Mesenchymal stem cell (in vitro differentiated cells and primary cell): Measurements from ENCODE around the gene CASQ2.

ENCODE experiments used
- DNase-seq: peaks from one replicate; pipeline ENCODE4 v3.0.0-alpha.2; 2013
- H2AFZ ChIP-seq: one replicate; pipeline ENCODE4 v1.6.1; 2013; ENCODE audit warnings: low read depth, mild to moderate bottlenecking, control low read depth, inconsistent platforms, low read length, moderate library complexity
- H2AK5ac ChIP-seq: 2 replicates; pipeline ENCODE4 v1.6.1; 2013; ENCODE audit warnings: low read length, moderate library complexity, mild to moderate bottlenecking, inconsistent platforms; ENCODE audit not compliant: severe bottlenecking
- H2BK120ac ChIP-seq: one replicate; pipeline ENCODE4 v1.6.1; 2013; ENCODE audit warnings: low read depth, mild to moderate bottlenecking, inconsistent platforms, low read length, moderate library complexity
- H2BK12ac ChIP-seq, 2 experiments: one replicate each; pipeline ENCODE4 v1.6.1; 2013; ENCODE audit warnings: inconsistent platforms in 2 of 2, low read length in 2 of 2, mild to moderate bottlenecking in 2 of 2, moderate library complexity in 2 of 2, control low read depth in 1 of 2
- H2BK15ac ChIP-seq: one replicate; pipeline ENCODE4 v1.6.1; 2013; ENCODE audit warnings: mild to moderate bottlenecking, low read depth, inconsistent platforms; ENCODE audit not compliant: poor library complexity, severe bottlenecking
- H2BK5ac ChIP-seq: 2 replicates; pipeline ENCODE4 v1.6.1; 2013; ENCODE audit warnings: low read depth, mild to moderate bottlenecking, low read length, control low read depth, inconsistent platforms; ENCODE audit not compliant: poor library complexity, severe bottlenecking
- H3K14ac ChIP-seq, 2 experiments: one replicate each; pipeline ENCODE4 v1.6.1; 2013; ENCODE audit warnings: inconsistent platforms in 2 of 2, low read length in 2 of 2, control low read depth in 1 of 2, mild to moderate bottlenecking in 1 of 2, moderate library complexity in 1 of 2
- H3K18ac ChIP-seq, 2 experiments: one replicate each; pipeline ENCODE4 v1.6.1; 2013; ENCODE audit warnings: inconsistent platforms in 2 of 2, low read length in 2 of 2, control low read depth in 1 of 2, low read depth in 1 of 2, mild to moderate bottlenecking in 1 of 2
- H3K23ac ChIP-seq, 2 experiments: one replicate each; pipeline ENCODE4 v1.6.1; 2013; ENCODE audit warnings: inconsistent platforms in 2 of 2, low read length in 2 of 2, mild to moderate bottlenecking in 2 of 2, moderate library complexity in 2 of 2, control low read depth in 1 of 2
- H3K27ac ChIP-seq: 2 replicates; pipeline ENCODE4 v1.5.1; 2013; ENCODE audit warnings: mild to moderate bottlenecking, moderate library complexity, low read length, control low read depth, inconsistent platforms; ENCODE audit not compliant: poor library complexity, severe bottlenecking
- H3K27me3 ChIP-seq, 2 experiments: 2 replicates each; pipeline versions ENCODE4 v1.6.1 to v1.7.0; 2013; ENCODE audit warnings: low read length in 2 of 2, mild to moderate bottlenecking in 2 of 2, moderate library complexity in 2 of 2, control low read depth in 1 of 2, inconsistent platforms in 1 of 2; ENCODE audit not compliant: control insufficient read depth in 1 of 2, insufficient read depth in 1 of 2
- H3K36me3 ChIP-seq, 2 experiments: 2 replicates each; pipeline versions ENCODE4 v1.6.1 to v1.7.0; 2013; ENCODE audit warnings: low read length in 2 of 2, control low read depth in 1 of 2, inconsistent platforms in 1 of 2, low read depth in 1 of 2, mild to moderate bottlenecking in 1 of 2; ENCODE audit not compliant: insufficient read depth in 2 of 2, control insufficient read depth in 1 of 2
- H3K4ac ChIP-seq, 2 experiments: one replicate each; pipeline ENCODE4 v1.6.1; 2013; ENCODE audit warnings: inconsistent platforms in 2 of 2, low read length in 2 of 2, mild to moderate bottlenecking in 2 of 2, moderate library complexity in 2 of 2, control low read depth in 1 of 2, low read depth in 1 of 2
- H3K4me1 ChIP-seq: 2 replicates; pipeline ENCODE4 v1.6.1; 2013; ENCODE audit warnings: low read depth, low read length, control low read depth; ENCODE audit not compliant: control insufficient read depth, insufficient read depth
- H3K4me2 ChIP-seq: 2 replicates; pipeline ENCODE4 v1.6.1; 2013; ENCODE audit warnings: low read length, mild to moderate bottlenecking, inconsistent platforms; ENCODE audit not compliant: poor library complexity, severe bottlenecking
- H3K4me3 ChIP-seq, 2 experiments: 2 replicates each; pipeline versions ENCODE4 v1.5.1 to v1.7.0; 2013; ENCODE audit warnings: low read length in 2 of 2, mild to moderate bottlenecking in 2 of 2, control low read depth in 1 of 2, low read depth in 1 of 2; ENCODE audit not compliant: insufficient read depth in 1 of 2
- H3K79me1 ChIP-seq: replicated peaks from 2 replicates; pipeline ENCODE4 v1.6.1; 2013; ENCODE audit warnings: mild to moderate bottlenecking, control low read depth, low read length, inconsistent platforms; ENCODE audit not compliant: poor library complexity, severe bottlenecking
- H3K9ac ChIP-seq: 2 replicates; pipeline ENCODE4 v1.7.0; 2013; ENCODE audit warnings: mild to moderate bottlenecking, low read length, moderate library complexity
- H3K9me3 ChIP-seq: 2 replicates; pipeline ENCODE4 v1.7.0; 2013; ENCODE audit warnings: mild to moderate bottlenecking, low read length; ENCODE audit not compliant: control insufficient read depth
- H4K8ac ChIP-seq: one replicate; pipeline ENCODE4 v1.6.1; 2013; ENCODE audit warnings: inconsistent platforms, mild to moderate bottlenecking, low read length, moderate library complexity
- H4K91ac ChIP-seq: one replicate; pipeline ENCODE4 v1.6.1; 2013; ENCODE audit warnings: mild to moderate bottlenecking, low read length, inconsistent platforms
- WGBS: methylation state at CpG from one replicate; pipeline ENCODE4 v1.1.7; 2013; ENCODE audit warnings: mixed read lengths; 5-methylcytosine and 5-hydroxymethylcytosine counted together

CASQ2 gene

GRCh38 chr1:115658646-115659045, 109.9 kb downstream of the CASQ2 start:
- Histone ChIP-seq H3K9ac (no peak overlapping the region), H3K4me2 (no peak overlapping the region), H2AFZ (no peak overlapping the region), H3K27ac (no peak overlapping the region), H3K4ac (no peak overlapping the region), H2BK12ac (no peak overlapping the region), H2BK120ac (no peak overlapping the region), H3K27me3 (no peaks in the 10 kb centered on the region), H3K18ac (no peak overlapping the region), H3K14ac (no peak overlapping the region), H3K23ac (no peak overlapping the region), H4K8ac (no peak overlapping the region), H3K9me3 (no peaks in the 10 kb centered on the region), H3K36me3 (peaks cover 25 to 42% of the 10 kb centered on the region in 2 experiments), H2BK5ac (no peak overlapping the region), H2AK5ac (no peak overlapping the region), H3K79me1 (peaks cover 56% of the 10 kb centered on the region), H3K4me1 (peaks cover 15% of the 10 kb centered on the region), H4K91ac (no peak overlapping the region), H3K4me3 (no peak overlapping the region), H2BK15ac (no peak overlapping the region)
- 88% methylated on average over 1 of the region's 1 CpG for WGBS
- no peak for DNase-seq

DNA sequence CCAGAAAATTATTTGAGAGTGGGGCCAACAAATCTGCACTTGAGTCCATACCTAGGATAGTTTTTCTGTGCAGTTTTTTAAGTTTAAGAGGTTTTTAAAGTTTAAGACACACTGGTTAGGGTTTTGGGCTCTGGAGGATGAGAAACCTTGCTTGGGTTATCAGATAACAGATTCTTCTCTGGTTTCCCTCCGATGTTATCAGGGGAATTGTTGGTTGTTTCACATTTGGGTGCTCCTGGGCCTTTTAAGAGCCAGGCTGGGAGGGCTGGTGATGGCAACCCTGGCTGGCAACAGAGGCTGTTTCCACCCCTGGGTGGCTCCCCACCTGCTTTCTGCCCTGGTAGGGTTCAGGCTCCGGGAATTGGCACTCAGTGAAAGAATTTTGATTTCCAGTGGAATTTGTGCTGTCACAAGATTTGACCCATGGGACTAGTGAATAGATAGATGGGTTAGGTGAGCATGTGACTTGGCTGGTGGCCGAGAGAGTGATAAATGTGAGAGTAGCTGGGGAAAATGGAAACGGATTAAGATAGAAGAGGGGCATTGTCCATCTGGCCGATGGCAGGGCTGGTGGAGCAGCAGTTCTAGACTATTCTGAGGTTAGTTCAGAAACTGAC, 111.9 kb downstream of the CASQ2 start:
- Histone ChIP-seq H3K14ac (no peak overlapping the region), H4K8ac (no peak overlapping the region), H3K79me1 (peaks cover 61% of the 10 kb centered on the region), H3K27me3 (no peaks in the 10 kb centered on the region), H3K36me3 (peaks cover 22 to 45% of the 10 kb centered on the region in 2 experiments), H4K91ac (no peak overlapping the region), H3K4ac (no peak overlapping the region), H3K4me1 (peaks cover 17% of the 10 kb centered on the region), H2BK5ac (no peak overlapping the region), H3K4me2 (no peak overlapping the region), H3K4me3 (no peak overlapping the region), H3K9me3 (no peaks in the 10 kb centered on the region), H3K27ac (no peak overlapping the region), H3K18ac (no peak overlapping the region), H2AK5ac (peak overlapping the region; percentile 38), H2BK15ac (no peak overlapping the region), H2BK120ac (no peak overlapping the region), H3K23ac (no peak overlapping the region), H2AFZ (no peak overlapping the region), H3K9ac (no peak overlapping the region), H2BK12ac (no peak overlapping the region)
- no peak for DNase-seq
- 90% methylated on average over 5 of the region's 5 CpGs for WGBS

DNA sequence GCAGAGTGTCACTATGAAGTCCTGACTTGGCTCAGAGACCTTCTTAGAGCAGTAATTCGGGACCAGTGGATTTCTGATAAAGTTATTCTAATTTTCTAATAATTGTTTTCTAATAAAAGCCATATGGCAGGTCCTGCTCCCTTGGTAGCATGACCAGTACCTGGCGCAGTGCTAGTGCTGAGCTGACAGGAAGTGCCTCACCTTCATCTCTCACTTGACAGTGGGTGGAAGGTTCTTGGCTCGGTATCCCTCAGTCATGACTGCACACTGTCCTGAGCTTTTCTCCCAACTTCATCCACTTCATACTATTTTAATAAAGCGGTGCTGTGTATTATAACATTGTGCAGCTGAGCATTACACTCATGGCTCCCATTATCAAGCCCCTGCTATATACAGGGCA, 112.6 kb downstream of the CASQ2 start:
- Histone ChIP-seq H3K9me3 (no peaks in the 10 kb centered on the region), H2BK15ac (no peak overlapping the region), H3K23ac (no peak overlapping the region), H3K18ac (no peak overlapping the region), H2AK5ac (no peak overlapping the region), H3K9ac (no peak overlapping the region), H2BK12ac (no peak overlapping the region), H2AFZ (no peak overlapping the region), H3K27ac (no peak overlapping the region), H3K4ac (no peak overlapping the region), H3K4me1 (peaks cover 18% of the 10 kb centered on the region), H3K27me3 (no peaks in the 10 kb centered on the region), H3K14ac (no peak overlapping the region), H2BK120ac (no peak overlapping the region), H2BK5ac (no peak overlapping the region), H4K8ac (no peak overlapping the region), H3K79me1 (peaks cover 61% of the 10 kb centered on the region), H3K36me3 (peaks cover 22 to 48% of the 10 kb centered on the region in 2 experiments), H3K4me3 (no peak overlapping the region), H3K4me2 (no peak overlapping the region), H4K91ac (no peak overlapping the region)
- DNase-seq: no peak
- 100% methylated on average over 3 of the region's 4 CpGs for WGBS

- Histone ChIP-seq H3K4me3 (no peak overlapping the region), H3K4me1 (peaks cover 20% of the 10 kb centered on the region), H3K27ac (peak overlapping the region; percentile 46), H3K4me2 (no peak overlapping the region), H3K79me1 (peaks cover 61% of the 10 kb centered on the region), H2BK12ac (peak overlapping the region in 1 of 2 experiments; percentile 61), H4K8ac (peak overlapping the region; percentile 79), H3K18ac (peak overlapping the region in 1 of 2 experiments; percentile 72), H4K91ac (no peak overlapping the region), H2BK120ac (no peak overlapping the region), H2AK5ac (no peak overlapping the region), H3K4ac (peak overlapping the region in 1 of 2 experiments; percentile 32), H3K23ac (no peak overlapping the region), H2BK15ac (peak overlapping the region; percentile 70), H3K14ac (no peak overlapping the region), H3K9ac (no peak overlapping the region), H2AFZ (no peak overlapping the region), H3K9me3 (no peaks in the 10 kb centered on the region), H3K36me3 (peaks cover 20 to 41% of the 10 kb centered on the region in 2 experiments), H2BK5ac (no peak overlapping the region), H3K27me3 (no peaks in the 10 kb centered on the region)
- WGBS: 72% methylated on average over 7 of the region's 7 CpGs
- DNase-seq: no peak
Measured at GRCh38 chr1:115655306-115655663, 113.2 kb downstream of the CASQ2 start.
